ENCODE data around the gene LY9.

LY9 gene

GRCh38 chr1:160834945-160835565, 39.1 kb downstream of the LY9 start:
- Histone ChIP-seq H3K4me3 (ENCODE audit: low read depth, low read length) (no peak overlapping the region), H3K27me3 (replicated peaks) (no peaks in the 10 kb centered on the region), H3K27ac (no peak overlapping the region), H3K36me3 (replicated peaks) (no peaks in the 10 kb centered on the region)
- peak; percentile 11 for DNase-seq
- peak; percentile 66 for TF ChIP-seq CTCF (IDR thresholded peaks at IDR 0.05; ENCODE audit: low read depth, low read length, missing control alignments)
- in situ Hi-C loops (cut with HindIII; ENCODE audit: low pct_ligation_motif_present, low sequenced_read_pairs), result no loop called here

GRCh38 chr1:160835751-160836150, 39.8 kb downstream of the LY9 start:
- Histone ChIP-seq H3K36me3 (replicated peaks) (no peaks in the 10 kb centered on the region), H3K27ac (no peak overlapping the region), H3K27me3 (replicated peaks) (no peaks in the 10 kb centered on the region), H3K4me3 (ENCODE audit: low read depth, low read length) (no peak overlapping the region)
- no peak for DNase-seq
- TF ChIP-seq CTCF (IDR thresholded peaks at IDR 0.05; ENCODE audit: low read depth, low read length, missing control alignments), result no peak
- in situ Hi-C loops (cut with HindIII; ENCODE audit: low pct_ligation_motif_present, low sequenced_read_pairs), result no loop called here

GRCh38 chr1:160836561-160836960, 40.6 kb downstream of the LY9 start:
- no peak for TF ChIP-seq CTCF (IDR thresholded peaks at IDR 0.05; ENCODE audit: low read depth, low read length, missing control alignments)
- H3K4me3 ChIP-seq (ENCODE audit: low read depth, low read length), result no peak overlapping the region
- no peaks in the 10 kb centered on the region for H3K36me3 ChIP-seq (replicated peaks)
- no peak for DNase-seq
- H3K27ac ChIP-seq, result no peak overlapping the region
- no peaks in the 10 kb centered on the region for H3K27me3 ChIP-seq (replicated peaks)
- in situ Hi-C loops (cut with HindIII; ENCODE audit: low pct_ligation_motif_present, low sequenced_read_pairs), result no loop called here

- in situ Hi-C loops (cut with HindIII; ENCODE audit: low pct_ligation_motif_present, low sequenced_read_pairs), result no loop called here
- no peak overlapping the region for H3K4me3 ChIP-seq (ENCODE audit: low read depth, low read length)
- no peaks in the 10 kb centered on the region for H3K36me3 ChIP-seq (replicated peaks)
- no peak for DNase-seq
- no peak overlapping the region for H3K27ac ChIP-seq
- TF ChIP-seq CTCF (IDR thresholded peaks at IDR 0.05; ENCODE audit: low read depth, low read length, missing control alignments), result no peak
- no peaks in the 10 kb centered on the region for H3K27me3 ChIP-seq (replicated peaks)
Measured at GRCh38 chr1:160836981-160837557, 41.1 kb downstream of the LY9 start.

GRCh38 chr1:160837558-160838205, 41.7 kb downstream of the LY9 start:
- no peak overlapping the region for H3K4me3 ChIP-seq (ENCODE audit: low read depth, low read length)
- TF ChIP-seq CTCF (IDR thresholded peaks at IDR 0.05; ENCODE audit: low read depth, low read length, missing control alignments), result peak; percentile 38
- in situ Hi-C loops (cut with HindIII; ENCODE audit: low pct_ligation_motif_present, low sequenced_read_pairs), result no loop called here
- H3K27ac ChIP-seq, result no peak overlapping the region
- H3K36me3 ChIP-seq (replicated peaks), result no peaks in the 10 kb centered on the region
- no peaks in the 10 kb centered on the region for H3K27me3 ChIP-seq (replicated peaks)
- peak; percentile 6 for DNase-seq

All from brain microvascular endothelial cell (primary cell).